GM21825 (cell line): ENCODE data around the gene PHIP.
"Not testable (repeated sequence)": the region's sequence is repeated elsewhere in the genome, so short reads cannot be mapped to it uniquely, and the experiment has no call there.

Experiments
- ATAC-seq: cut with Tn5 transposase; IDR thresholded peaks from one replicate; pipeline ENCODE4 v1.9.1; 2021; ENCODE audit warnings: mild to moderate bottlenecking, moderate library complexity; ENCODE audit not compliant: unreplicated experiment

PHIP gene

DNA sequence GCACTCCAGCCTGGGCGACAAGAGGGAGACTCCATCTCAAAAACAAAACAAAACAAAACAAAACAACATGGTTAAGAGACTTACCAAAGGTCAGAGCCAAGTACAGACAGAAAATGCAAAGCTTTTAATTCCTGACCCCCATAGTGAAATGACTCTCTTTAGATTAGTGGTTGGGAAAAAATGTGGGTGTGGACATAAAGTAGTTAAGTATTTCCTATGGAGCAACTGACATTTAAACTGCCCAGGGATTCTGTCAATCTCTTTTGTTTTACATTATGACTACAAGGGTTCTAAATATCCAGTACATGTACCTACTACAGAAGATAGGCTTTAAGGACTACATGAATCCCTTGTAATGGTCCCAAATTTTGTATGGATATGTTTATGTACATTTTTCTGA lies 135.6 kb downstream of the PHIP start:
- no peak for ATAC-seq

DNA sequence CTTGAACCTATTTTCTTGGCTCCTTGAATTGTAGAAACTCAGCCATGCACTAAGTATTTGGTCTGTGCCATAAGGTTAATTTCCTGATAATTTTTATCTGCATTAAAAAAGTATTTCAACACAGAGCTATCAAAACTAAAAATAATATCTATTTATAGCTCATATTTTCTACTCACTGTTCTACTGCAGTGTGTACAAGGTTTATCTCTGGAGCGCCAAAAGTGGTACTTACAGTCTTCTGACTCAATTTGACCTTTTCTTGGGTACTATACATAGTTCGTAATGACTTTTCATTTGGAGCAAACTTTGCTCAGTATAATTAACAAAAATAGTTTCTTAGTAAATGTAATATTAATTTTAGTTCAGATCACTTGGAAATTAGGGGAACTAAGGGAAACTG lies 141.5 kb downstream of the PHIP start:
- no peak for ATAC-seq

DNA sequence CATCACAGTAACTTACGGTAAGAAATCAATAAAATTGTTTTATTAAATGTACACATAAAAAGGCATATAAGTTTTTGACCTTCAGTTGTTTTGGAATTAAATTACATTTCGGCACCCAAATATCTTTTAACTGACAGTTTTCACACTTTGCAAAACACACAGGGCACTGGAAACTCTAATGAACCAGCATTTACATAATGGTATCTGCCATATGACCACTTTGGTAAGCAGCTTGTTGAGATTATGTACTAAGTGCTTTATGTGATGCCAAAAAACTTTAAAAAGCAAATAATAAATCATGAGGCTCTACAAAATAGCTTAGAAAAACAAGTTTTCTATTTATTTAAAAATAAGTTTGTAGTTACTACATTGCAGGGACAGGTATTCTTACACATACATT lies 142.5 kb downstream of the PHIP start:
- no peak for ATAC-seq

GRCh38 chr6:78925317-78925716 lies 152.7 kb downstream of the PHIP start:
- no peak for ATAC-seq

DNA sequence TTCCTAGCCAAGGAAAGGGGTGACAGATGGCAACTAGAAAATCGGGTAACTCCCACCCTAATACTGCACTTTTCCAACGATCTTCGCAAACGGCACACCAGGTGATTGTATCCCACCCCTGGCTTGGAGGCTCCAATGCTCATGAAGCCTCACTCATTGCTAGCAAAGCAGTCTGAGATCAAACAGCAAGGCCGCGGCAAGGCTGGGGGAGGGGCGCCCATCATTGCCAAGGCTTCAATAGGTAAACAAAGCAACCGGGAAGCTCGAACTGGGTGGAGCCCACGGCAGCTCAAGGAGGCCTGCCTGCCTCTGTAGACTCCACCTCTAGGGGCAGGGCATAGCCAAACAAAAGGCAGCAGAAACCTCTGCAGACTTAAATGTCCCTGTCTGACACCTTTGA lies 156.9 kb downstream of the PHIP start:
- ATAC-seq = not testable (repeated sequence)

DNA sequence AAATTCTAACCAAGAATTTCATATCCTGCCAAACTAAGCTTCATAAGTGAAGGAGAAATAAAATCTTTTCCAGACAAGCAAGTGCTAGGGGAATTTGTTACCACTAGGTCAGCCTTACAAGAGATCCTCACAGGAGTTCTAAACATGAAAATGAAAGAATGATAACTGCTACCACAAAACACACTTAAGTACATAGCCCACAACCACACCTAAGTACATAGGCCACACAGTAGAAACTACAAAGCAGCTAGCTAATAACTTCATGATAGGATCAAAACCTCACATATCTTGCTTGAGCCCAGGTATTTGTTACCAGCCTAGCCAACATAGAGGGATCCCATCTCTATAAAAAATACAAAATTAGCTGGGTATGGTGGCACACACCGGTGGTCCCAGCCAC lies 160.3 kb downstream of the PHIP start:
- no peak for ATAC-seq

GRCh38 chr6:78916411-78916810 lies 161.6 kb downstream of the PHIP start:
- no peak for ATAC-seq

- ATAC-seq = no peak
These were observed 166.7 kb downstream of the PHIP start for GRCh38 chr6:78911218-78911940.

DNA sequence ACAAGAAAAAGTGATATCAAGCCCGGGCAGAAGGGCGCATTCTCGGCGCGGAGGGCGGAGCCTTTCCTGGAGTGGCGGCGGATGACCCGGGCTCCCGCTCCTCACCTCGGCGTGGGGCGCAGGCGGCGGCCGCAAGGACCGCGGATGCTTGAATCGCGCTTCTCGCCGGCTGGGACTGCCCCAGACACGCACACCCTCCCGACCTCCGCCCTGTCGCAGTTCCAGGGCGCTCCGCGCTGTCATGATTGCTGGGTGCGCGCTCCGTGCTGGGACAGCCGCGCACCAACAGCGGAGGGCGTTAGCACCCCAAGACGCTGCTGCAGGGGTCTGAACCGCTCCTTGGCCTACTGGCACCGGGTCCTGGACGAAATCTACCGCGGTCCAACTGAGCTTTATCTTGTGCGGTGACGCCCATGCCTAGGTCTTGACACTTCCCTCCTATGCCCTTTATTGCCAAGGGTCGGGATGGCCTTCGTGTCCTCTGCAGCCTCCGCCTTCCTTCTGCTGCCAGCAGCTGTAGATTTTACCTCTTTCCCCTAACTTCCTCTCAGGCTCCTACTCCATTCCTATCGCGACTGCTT lies 167.4 kb downstream of the PHIP start:
- peak; percentile 64 for ATAC-seq

- no peak for ATAC-seq
These were observed 168.0 kb downstream of the PHIP start for GRCh38 chr6:78910010-78910409.

DNA sequence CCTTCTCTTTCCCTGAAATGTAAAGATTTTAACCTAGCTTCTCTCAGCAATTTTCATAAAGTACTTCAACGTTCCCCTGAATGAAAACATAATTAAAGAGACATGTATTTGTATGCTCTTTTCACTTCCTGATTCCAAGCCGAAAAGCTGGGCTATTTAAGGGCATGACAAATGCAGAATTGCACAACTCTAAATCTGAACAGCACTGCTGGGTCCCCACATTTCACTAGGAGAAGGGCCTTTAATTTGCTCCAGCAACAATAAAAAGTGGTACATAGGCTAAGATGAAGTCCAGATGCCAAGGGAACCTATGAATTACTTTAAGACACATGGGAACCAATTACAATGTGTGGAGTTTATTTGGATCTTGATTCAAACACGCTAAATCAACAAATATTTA lies 168.7 kb downstream of the PHIP start:
- no peak for ATAC-seq

GRCh38 chr6:78908621-78909020 lies 169.4 kb downstream of the PHIP start:
- ATAC-seq = no peak

DNA sequence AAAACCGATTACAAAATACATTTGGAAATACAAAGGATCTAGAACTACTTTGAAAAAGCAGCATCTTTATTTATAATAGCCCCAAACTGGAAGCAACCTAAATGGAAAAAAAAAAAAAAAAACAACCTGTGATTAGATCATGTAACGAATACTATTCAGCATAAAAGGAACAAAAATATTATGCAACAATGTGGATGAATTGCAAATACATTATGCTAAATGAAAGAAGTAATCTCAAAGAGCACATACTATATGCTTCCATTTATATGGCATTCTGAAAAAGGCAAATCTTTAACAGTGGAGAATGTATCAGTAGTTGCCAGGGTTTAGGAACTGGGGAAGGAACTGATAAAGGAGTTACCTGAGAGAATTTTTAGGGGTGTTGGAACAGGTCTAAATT lies 181.8 kb downstream of the PHIP start:
- no peak for ATAC-seq

DNA sequence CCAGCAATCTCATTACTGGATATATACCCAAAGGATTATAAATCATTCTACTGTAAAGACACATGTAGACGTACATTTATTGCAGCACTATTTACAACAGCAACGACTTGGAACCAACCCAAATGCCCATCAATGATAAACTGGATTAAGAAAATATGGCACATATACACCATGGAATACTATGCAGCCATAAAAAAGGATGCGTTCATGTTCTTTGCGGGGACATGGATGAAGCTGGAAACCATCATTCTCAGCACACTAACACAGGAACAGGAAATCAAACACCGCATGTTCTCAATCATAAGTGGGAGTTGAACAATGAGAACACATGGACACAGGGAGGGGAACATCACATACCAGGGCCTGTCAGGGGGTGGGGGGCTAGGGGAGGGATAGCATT lies 188.2 kb downstream of the PHIP start:
- not testable (repeated sequence) for ATAC-seq
